Activated T-cell treated with anti-CD3 and anti-CD28 coated beads, Interleukin-2, amount 50 U/mL, for 24 hours (primary cell): Measurements from ENCODE around the gene THADA.
A peak's percentile ranks its signal among the peaks of the same experiment; 100 is the strongest.

ENCODE experiments used
- DNase-seq: peaks from one replicate; pipeline ENCODE4 v3.0.0-alpha.2; 2020
- H3K27ac Mint-ChIP-seq: 2 replicates; pipeline ENCODE4 v1.8.0; 2020; ENCODE audit warnings: mild to moderate bottlenecking, mixed read lengths
- H3K27me3 Mint-ChIP-seq: 2 replicates; pipeline ENCODE4 v1.8.0; 2020; ENCODE audit warnings: mixed read lengths
- H3K36me3 Mint-ChIP-seq: 2 replicates; pipeline ENCODE4 v1.8.0; 2020; ENCODE audit warnings: low read depth, mixed read lengths
- H3K4me1 Mint-ChIP-seq: 2 replicates; pipeline ENCODE4 v1.8.0; 2020; ENCODE audit warnings: low read depth, mixed read lengths
- H3K4me3 Mint-ChIP-seq: 2 replicates; pipeline ENCODE4 v1.8.0; 2020; ENCODE audit warnings: mild to moderate bottlenecking, moderate library complexity, mixed read lengths
- H3K9me3 Mint-ChIP-seq: 2 replicates; pipeline ENCODE4 v1.8.0; 2020; ENCODE audit warnings: mixed read lengths

Gene THADA

DNA sequence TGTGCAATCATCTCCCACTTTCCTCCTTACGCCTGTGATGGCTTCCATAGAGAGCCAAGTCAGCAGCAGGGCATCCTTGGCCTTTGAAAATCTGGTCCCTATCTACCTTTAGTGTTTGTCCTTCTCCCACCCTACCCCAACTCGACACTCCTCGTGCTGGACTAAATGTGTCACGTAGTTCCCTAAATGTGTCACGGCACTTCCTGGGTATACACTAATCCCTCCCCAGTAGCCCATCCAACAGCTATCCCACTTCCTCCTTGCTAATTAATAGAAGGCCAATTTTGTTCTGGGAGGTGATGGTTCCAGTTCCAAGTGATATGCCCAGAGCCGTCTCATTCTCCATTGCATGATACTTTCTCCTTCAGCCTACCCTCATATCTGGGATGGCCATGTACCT, 332.9 kb downstream of the THADA start:
- no peak for DNase-seq
- no peaks in the 10 kb centered on the region for H3K9me3 Mint-ChIP-seq
- no peak overlapping the region for H3K27ac Mint-ChIP-seq
- peaks cover 50% of the 10 kb centered on the region for H3K36me3 Mint-ChIP-seq
- no peak overlapping the region for H3K4me3 Mint-ChIP-seq
- H3K4me1 Mint-ChIP-seq = no peaks in the 10 kb centered on the region
- no peaks in the 10 kb centered on the region for H3K27me3 Mint-ChIP-seq

DNA sequence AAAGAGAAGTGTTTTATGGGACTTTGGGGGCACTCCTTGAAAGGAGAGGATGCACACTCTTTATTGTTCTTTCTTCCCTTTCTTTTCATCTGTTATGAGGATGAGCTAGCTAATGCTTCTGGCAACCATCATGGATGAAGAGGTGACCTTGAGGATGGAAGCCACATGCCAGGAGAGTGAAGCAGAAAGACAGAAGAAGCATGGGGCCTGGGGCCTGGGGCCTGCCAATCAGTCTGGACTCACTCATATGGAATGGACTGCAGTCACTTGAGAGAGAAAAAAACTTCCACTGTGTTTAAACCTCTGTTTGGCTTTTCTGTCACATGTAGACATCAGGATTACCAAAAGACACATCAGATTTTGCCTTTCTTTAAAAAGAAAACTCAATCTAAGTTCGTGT, 333.6 kb downstream of the THADA start:
- no peak for DNase-seq
- H3K36me3 Mint-ChIP-seq = peaks cover 47% of the 10 kb centered on the region
- H3K4me1 Mint-ChIP-seq = no peaks in the 10 kb centered on the region
- H3K27ac Mint-ChIP-seq = peak overlapping the region; percentile 50
- no peaks in the 10 kb centered on the region for H3K9me3 Mint-ChIP-seq
- no peak overlapping the region for H3K4me3 Mint-ChIP-seq
- no peaks in the 10 kb centered on the region for H3K27me3 Mint-ChIP-seq

DNA sequence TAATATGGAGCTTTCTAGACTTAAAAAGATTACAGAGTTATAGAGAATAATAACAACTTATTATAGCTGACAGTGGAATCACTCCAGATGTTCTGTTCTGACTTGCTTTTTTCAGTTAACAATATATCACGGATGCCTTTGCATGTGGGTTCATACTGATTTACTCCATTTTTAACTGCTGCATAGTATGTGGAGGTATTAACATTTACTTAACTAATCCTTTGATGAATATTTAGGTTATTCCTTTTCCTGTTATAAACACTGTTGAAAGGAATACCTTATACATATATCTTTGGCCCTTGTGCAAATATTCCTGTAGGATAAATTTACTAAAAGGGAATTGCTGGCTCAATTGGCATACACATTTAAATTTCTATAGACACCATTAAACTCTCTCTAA, 336.3 kb downstream of the THADA start:
- Mint-ChIP-seq H3K4me3 (no peak overlapping the region), H3K36me3 (peaks cover 43% of the 10 kb centered on the region), H3K9me3 (no peaks in the 10 kb centered on the region), H3K27me3 (no peaks in the 10 kb centered on the region), H3K4me1 (no peaks in the 10 kb centered on the region), H3K27ac (no peak overlapping the region)
- no peak for DNase-seq

DNA sequence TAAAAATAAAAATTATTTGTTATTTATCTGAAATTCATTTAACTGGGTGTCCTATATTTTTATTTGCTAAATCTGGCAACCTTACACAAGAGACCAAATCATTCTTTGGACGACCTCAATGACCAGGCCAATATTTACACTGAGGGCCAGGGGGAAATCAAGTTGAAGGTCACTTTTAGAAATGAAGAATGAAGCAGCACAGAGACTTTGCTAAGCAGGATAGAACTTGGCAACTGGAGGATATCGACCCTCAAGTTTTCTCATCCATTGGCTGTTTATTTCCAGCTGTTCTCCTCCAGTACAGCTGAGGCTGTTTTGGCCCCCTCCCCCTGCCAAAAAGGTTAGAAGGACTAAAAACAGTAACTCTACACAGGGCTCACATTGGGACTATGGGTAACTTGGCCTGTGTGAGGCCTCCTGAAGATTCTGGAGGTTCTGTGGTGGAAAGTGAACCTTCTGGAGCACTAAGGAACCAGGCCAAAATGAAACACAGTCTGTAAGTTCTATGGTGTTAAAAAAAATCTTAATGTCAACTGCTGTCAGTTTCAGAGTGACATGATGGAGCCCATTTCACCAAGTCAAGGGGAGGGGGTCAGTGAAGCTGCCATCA, 337.2 kb downstream of the THADA start:
- Mint-ChIP-seq H3K27me3 (no peaks in the 10 kb centered on the region), H3K4me3 (no peak overlapping the region), H3K27ac (peak overlapping the region; percentile 22), H3K36me3 (peaks cover 38% of the 10 kb centered on the region), H3K9me3 (no peaks in the 10 kb centered on the region), H3K4me1 (no peaks in the 10 kb centered on the region)
- DNase-seq = no peak

DNA sequence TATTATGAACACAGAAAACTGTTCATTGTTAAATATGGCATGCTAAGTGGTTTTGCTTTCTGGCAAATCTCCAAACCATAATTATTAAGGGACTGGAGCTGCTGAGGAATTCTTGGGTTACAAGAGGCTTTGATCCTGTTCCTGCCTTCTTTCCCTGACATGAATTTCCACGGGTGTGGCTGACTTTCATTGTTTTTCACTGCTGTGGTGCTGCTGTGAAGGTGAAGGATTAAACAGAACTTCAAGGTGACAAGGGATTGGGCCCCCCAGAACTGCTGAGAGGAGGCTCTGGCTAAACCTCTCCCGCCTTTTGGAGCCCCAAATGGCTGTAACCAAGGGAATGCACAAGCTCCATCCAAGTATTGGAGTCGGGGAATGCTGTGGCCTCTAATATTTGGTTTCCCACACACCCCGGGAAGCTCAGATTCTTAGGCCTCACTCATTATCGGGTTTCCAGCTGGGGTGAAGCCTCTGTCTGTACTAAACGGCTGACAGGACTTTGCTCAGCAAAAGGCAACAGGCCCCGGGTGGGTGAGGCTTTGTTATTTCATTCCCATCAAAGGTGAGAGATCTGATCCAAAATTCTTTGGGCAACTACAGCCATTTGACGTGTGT, 340.4 kb downstream of the THADA start:
- H3K9me3 Mint-ChIP-seq = no peaks in the 10 kb centered on the region
- no peaks in the 10 kb centered on the region for H3K27me3 Mint-ChIP-seq
- DNase-seq = no peak
- no peaks in the 10 kb centered on the region for H3K4me1 Mint-ChIP-seq
- no peak overlapping the region for H3K4me3 Mint-ChIP-seq
- peaks cover 27% of the 10 kb centered on the region for H3K36me3 Mint-ChIP-seq
- H3K27ac Mint-ChIP-seq = no peak overlapping the region

DNA sequence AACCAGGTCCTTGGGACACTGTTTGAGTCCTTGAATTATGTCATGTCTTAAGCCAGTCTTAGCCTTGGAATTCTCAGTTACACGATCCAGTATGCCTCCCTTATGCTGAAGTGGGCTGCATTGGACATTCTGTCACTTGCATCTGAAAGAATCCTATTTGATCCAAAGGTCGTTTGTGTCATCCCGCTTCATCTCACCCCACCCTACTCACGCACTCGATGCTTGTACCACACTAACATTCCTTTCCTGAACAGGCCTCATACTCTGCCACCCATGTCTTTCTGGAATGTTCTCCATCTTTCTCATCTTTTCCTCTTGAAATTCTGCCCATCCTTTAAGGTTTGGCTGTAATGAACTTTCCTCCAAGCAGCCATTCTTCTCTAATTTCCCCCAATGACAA, 341.5 kb downstream of the THADA start:
- Mint-ChIP-seq H3K27ac (no peak overlapping the region), H3K4me3 (no peak overlapping the region), H3K4me1 (no peaks in the 10 kb centered on the region), H3K36me3 (peaks cover 30% of the 10 kb centered on the region), H3K9me3 (no peaks in the 10 kb centered on the region), H3K27me3 (no peaks in the 10 kb centered on the region)
- no peak for DNase-seq

DNA sequence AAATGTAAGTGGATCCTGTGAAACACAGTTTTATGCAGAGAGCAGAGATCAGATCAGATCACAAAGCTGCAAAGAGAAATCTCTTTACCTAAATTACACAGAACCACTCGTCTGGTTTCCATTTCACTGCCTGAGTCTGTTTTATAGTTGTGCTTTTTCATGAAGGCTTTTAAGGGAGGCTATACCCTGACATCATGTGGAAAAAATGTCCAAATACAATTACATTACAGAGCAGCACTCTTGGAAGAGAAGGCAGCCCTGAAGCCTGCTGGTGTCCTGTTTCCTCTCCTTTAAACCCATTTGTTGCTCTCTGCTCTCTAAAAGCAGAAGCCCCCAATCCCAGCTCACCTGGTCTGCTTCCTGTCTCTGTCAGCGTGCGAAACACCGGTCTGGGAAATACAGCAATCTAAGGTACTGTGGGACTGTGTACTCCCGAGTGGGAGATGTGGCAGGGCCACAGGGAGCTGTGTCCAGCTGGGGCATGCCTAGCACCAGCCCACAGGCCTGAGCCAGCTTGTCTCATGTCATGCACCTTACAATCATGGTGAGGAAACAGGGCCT, 344.6 kb downstream of the THADA start:
- no peak for DNase-seq
- no peak overlapping the region for H3K27ac Mint-ChIP-seq
- H3K4me3 Mint-ChIP-seq = no peak overlapping the region
- no peaks in the 10 kb centered on the region for H3K27me3 Mint-ChIP-seq
- no peaks in the 10 kb centered on the region for H3K4me1 Mint-ChIP-seq
- H3K9me3 Mint-ChIP-seq = no peaks in the 10 kb centered on the region
- peaks cover 37% of the 10 kb centered on the region for H3K36me3 Mint-ChIP-seq

DNA sequence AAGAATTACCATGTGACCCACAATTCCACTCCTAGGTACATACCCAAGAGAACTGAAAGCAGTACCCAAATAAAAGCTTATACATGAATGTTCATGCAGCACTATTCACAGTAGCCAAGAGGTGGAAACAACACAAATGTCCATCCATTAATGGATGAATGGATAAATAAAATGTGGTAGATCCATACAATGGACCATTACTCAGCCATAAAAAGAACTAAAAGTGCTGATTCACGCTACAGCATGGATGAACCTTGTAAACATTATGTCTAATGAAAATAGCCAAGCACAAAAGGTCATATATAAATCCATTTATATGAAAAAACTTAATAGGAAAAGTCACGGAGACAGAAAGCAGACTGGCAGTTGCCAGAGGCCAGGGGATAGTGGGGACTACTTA, 345.8 kb downstream of the THADA start:
- no peaks in the 10 kb centered on the region for H3K9me3 Mint-ChIP-seq
- no peaks in the 10 kb centered on the region for H3K4me1 Mint-ChIP-seq
- H3K36me3 Mint-ChIP-seq = peaks cover 37% of the 10 kb centered on the region
- no peak for DNase-seq
- H3K27me3 Mint-ChIP-seq = no peaks in the 10 kb centered on the region
- H3K27ac Mint-ChIP-seq = peak overlapping the region; percentile 60
- H3K4me3 Mint-ChIP-seq = no peak overlapping the region

DNA sequence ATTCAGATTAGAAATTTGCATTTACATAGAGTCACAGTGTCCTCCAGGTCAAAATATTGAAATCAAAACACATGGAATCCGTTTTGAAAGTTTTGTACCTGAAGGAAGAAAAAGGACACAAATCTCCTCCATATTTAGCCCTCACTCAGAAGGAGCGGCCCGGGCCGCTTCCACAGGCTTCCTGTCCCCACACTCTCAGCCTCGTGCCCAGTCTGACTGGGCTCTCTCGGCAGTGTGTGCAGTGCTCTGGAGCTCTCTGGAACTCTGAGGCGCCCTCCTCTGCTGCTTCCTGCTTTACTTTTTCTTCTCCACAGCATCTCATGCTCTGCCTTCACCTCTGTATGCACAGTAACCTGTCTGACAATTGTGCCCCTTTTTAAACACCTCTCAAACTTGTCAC, 347.2 kb downstream of the THADA start:
- Mint-ChIP-seq H3K4me1 (no peaks in the 10 kb centered on the region), H3K27ac (no peak overlapping the region), H3K36me3 (peaks cover 40% of the 10 kb centered on the region), H3K4me3 (no peak overlapping the region), H3K9me3 (no peaks in the 10 kb centered on the region), H3K27me3 (no peaks in the 10 kb centered on the region)
- no peak for DNase-seq

DNA sequence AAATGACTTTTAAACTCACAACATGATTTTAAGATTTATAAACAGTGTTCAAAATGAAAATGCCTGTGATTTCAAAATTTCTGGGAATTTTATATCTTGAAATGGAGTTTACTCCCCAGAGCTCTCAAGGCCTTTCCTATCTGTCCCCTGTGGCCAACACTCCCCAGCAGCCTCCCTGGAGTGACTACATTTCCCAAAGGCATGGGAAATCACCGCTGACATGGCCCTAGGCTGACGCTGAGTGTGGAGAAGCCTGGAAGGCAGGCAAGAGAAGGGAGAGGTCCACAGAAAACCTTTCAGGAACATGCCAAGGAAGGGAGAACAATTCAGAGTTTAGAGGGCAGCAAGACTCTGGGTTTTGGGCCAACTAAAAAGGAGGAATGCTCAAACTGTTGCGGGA, 349.2 kb downstream of the THADA start:
- Mint-ChIP-seq H3K9me3 (no peaks in the 10 kb centered on the region), H3K4me3 (no peak overlapping the region), H3K27ac (no peak overlapping the region), H3K27me3 (no peaks in the 10 kb centered on the region), H3K4me1 (no peaks in the 10 kb centered on the region), H3K36me3 (peaks cover 50% of the 10 kb centered on the region)
- DNase-seq = no peak

DNA sequence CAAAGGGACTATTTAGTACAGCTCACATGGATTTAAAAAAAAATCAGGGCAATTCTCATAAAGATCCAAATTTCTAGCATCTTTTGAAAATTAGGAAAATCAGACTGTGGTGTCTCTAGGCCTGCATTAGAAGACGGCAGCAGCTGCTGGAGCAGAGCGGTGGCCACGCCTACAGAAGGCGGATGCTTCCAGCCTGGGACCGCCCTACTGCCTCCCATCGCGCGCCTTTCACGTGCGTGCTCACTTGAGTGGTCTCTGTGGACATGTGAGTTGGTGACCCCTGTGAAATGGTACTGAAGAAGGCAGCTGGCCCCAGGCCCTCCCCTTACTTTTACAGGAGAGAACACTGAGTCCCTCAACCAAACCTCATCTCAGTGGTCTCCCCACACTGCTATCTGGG, 354.3 kb downstream of the THADA start:
- H3K4me3 Mint-ChIP-seq = no peak overlapping the region

DNA sequence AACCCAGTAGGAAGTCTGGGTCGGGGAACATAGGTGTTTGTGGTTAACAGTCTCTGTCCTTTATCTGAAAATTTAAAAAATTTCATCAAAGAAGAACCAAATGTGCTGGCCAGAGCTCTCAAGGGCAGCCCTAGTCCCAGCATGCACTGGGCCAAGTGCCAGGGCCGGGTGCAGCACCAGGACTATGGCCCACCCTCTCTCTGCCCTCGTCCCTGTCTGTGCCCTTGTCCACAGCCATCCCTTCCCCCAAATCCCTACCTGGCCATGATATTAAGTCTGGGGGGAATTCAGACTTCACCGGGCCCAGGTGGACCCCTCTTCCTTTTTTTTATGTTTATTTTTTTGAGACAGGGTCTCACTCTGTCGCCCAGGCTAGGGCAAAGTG, 355.1 kb downstream of the THADA start:
- Mint-ChIP-seq H3K36me3 (peaks cover 27% of the 10 kb centered on the region), H3K4me3 (no peak overlapping the region), H3K27ac (peak overlapping the region; percentile 52), H3K27me3 (no peaks in the 10 kb centered on the region), H3K4me1 (peaks cover 12% of the 10 kb centered on the region), H3K9me3 (no peaks in the 10 kb centered on the region)
- DNase-seq = no peak

More for the DNA sequence above, 354.3 kb downstream of the THADA start:
- no peak for DNase-seq
- peaks cover 12% of the 10 kb centered on the region for H3K4me1 Mint-ChIP-seq
- peaks cover 31% of the 10 kb centered on the region for H3K36me3 Mint-ChIP-seq
- no peaks in the 10 kb centered on the region for H3K27me3 Mint-ChIP-seq
- no peaks in the 10 kb centered on the region for H3K9me3 Mint-ChIP-seq
- no peak overlapping the region for H3K27ac Mint-ChIP-seq

DNA sequence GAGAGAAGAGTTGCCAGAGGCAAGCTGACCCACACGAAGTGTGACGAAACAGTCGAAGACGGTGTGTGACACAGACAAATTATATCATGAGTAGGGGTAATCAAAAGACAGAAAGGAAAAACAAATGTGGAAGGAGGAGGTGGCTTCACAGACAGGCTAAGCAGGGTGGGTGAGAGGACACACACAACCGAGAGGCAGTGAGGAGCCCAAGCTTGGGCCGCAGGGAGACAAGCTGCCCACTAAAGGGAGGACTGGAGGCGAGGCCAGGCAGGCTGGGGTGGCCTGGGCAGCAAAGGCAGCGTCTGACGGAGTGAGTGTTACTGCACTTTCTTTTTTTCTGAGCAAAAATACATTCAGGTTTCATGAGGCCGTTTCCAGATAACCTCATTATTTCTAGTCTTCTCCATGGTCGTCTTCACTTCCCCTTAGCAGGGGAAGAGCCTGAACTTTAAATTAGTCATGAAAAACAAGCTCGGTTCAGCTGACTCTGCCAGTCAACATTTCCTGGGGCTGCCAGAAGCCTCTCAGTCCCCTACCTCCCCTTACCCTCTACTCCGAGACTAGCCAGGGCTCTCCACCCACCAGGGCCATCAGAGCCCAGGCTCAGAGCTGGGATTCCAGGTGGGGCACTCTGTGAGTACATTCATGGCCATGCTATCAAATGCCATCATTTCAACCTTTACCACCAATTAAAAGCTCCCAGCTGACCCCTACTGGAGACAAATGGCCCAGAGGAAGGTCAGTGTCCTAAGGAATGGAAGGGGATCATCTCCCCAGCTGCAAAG, 355.7 kb downstream of the THADA start:
- Mint-ChIP-seq H3K9me3 (no peaks in the 10 kb centered on the region), H3K4me3 (no peak overlapping the region), H3K27me3 (no peaks in the 10 kb centered on the region), H3K4me1 (peaks cover 12% of the 10 kb centered on the region), H3K36me3 (peaks cover 22% of the 10 kb centered on the region), H3K27ac (no peak overlapping the region)
- no peak for DNase-seq

DNA sequence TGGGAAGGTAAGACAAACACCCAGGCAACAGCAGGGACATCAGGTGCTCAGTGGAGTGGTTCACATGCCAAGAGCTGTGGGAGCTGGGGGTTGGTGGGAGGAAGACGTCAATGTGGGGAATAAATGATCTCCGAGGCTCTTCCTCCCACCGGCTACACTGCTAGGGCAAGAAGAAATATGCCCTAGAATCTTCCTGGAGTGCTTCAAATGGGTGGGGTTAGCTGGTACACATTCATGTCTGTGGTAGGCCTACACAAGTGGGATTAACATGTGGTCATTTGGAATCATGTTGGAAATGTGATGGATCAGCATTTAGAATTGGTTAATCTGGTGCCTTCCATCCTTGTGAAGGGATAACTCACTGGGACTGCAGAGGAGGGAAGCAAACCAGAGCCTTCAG, 357.0 kb downstream of the THADA start:
- H3K4me3 Mint-ChIP-seq = no peak overlapping the region
- H3K27ac Mint-ChIP-seq = no peak overlapping the region
- peaks cover 16% of the 10 kb centered on the region for H3K36me3 Mint-ChIP-seq

DNA sequence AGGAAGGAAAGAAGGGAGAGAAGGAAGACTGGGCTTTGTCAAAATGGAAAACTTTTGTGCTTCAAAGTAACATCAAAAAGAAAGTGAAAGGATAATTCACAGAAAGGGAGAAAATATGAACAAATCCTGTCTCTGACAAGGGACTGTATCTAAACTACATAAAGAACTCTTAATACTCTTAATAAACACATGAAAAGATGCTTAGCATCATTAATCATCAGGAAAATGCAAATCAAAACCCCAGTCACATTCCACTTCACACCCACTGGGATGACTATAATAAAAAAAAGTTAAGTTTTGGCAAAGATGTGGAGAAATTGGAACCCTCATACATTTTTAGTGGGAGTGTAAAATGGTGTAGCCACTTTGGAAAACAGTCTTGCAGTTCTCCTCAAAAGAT, 357.7 kb downstream of the THADA start:
- Mint-ChIP-seq H3K27ac (peak overlapping the region; percentile 81), H3K36me3 (peaks cover 11% of the 10 kb centered on the region), H3K27me3 (no peaks in the 10 kb centered on the region), H3K4me1 (peaks cover 12% of the 10 kb centered on the region), H3K4me3 (no peak overlapping the region), H3K9me3 (no peaks in the 10 kb centered on the region)
- DNase-seq = no peak

More for the DNA sequence above, 357.0 kb downstream of the THADA start:
- Mint-ChIP-seq H3K4me1 (peaks cover 12% of the 10 kb centered on the region), H3K27me3 (no peaks in the 10 kb centered on the region), H3K9me3 (no peaks in the 10 kb centered on the region)
- no peak for DNase-seq
